GM23248 (cell line): ENCODE results near the gene BCL7B.

Experiments used
- EZH2 ChIP-seq: fragments of 200-600 bp; sonication (generic); IDR thresholded peaks from 2 replicates; pipeline ENCODE4 v1.6.1; 2018; ENCODE audit warnings: antibody characterized with exemption, mild to moderate bottlenecking; ENCODE audit not compliant: insufficient read depth, poor library complexity, severe bottlenecking
- EZH2phosphoT487 ChIP-seq: fragments of 200-600 bp; sonication (generic); IDR thresholded peaks from 2 replicates; pipeline ENCODE4 v1.6.1; 2018; ENCODE audit warnings: antibody characterized with exemption, moderate library complexity, mild to moderate bottlenecking, low read depth; ENCODE audit not compliant: insufficient read depth

- no peak for TF ChIP-seq EZH2
- no peak for TF ChIP-seq EZH2phosphoT487
These were observed 8.3 kb downstream of the BCL7B start for GRCh38 chr7:73549176-73549575.
